GM18868 (cell line): Measurements from ENCODE around the gene FLACC1.
"Not testable (repeated sequence)": the region's sequence is repeated elsewhere in the genome, so short reads cannot be mapped to it uniquely, and the experiment has no call there.

ENCODE experiments used
- ATAC-seq: cut with Tn5 transposase; IDR thresholded peaks from one replicate; pipeline ENCODE4 v1.9.1; 2021; ENCODE audit warnings: mild to moderate bottlenecking, moderate library complexity; ENCODE audit not compliant: unreplicated experiment

The FLACC1 gene

DNA sequence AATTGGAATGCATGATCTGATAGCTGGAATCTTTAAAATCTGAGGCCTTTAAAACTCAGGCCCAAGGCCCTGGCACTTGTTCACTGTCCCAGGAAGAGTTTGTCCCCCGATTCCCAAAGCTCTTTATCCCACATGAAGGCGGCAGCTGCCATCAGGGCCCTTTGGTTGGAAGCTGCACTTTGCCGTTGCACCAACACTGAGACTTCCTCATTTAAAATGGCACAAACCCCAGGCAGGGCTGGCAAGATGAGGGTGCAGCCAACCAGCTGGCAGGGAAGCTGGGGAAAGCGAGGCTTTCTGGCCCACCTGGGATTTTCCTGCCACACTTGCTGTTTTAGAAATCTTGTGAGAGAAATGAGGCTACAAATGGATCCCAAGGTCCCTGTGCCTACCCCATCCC lies 6.3 kb downstream of the FLACC1 start:
- ATAC-seq: no peak

DNA sequence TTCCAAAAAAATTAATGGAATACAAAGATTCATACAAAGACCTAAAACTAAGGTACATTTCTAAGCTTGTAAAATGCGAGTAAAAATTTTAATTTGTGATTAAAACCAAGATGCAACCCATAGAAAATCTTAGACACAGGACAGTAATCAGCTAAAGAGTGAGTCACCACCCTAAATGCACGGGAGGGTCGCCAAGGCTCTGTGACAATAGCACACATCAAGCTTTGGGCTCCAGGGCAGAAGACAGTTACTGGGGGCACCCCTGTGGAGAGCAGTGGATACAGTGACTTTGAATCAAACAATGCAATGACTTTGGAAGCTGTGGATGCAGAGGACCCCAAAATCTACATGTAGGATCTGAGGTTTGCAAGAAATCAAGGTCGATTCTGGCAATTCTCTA lies 7.5 kb downstream of the FLACC1 start:
- no peak for ATAC-seq

DNA sequence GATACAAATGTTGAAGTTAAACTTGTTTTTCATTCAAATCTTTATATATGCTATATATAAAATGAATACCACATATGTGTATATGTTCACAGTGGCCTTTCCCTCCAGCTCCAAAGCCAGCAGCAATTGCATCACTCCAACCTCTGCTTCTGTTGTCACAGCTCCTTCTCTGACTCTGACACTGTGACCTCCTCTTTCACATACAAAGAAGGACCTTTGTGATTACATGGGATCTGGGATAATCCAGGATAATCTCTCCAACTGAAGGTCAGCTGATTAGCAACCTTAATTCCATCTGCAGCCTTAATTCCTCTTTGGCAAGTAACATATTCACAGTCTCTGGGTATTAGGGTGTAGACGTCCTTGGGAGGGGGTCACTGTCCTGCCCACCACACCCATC lies 8.4 kb downstream of the FLACC1 start:
- no peak for ATAC-seq

DNA sequence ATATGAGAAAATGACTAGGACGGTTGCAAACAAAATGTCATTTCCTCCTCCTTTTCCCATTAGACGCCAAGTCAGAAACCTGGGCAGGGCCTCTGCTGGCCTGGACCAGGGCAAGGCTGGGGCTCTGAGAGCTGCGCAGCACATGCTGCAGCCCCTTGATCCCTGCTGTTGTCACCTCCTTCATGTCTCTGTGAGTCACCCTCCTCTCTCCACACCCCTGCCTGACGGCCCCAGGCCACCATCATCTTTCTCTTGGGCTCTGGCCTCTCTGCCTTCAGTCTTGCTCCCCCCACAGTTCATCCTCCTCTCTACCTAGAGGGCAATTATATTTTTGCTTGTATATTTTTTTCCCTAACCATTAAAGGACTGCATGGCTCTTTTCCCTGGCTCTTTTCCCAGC lies 10.0 kb downstream of the FLACC1 start:
- no peak for ATAC-seq

DNA sequence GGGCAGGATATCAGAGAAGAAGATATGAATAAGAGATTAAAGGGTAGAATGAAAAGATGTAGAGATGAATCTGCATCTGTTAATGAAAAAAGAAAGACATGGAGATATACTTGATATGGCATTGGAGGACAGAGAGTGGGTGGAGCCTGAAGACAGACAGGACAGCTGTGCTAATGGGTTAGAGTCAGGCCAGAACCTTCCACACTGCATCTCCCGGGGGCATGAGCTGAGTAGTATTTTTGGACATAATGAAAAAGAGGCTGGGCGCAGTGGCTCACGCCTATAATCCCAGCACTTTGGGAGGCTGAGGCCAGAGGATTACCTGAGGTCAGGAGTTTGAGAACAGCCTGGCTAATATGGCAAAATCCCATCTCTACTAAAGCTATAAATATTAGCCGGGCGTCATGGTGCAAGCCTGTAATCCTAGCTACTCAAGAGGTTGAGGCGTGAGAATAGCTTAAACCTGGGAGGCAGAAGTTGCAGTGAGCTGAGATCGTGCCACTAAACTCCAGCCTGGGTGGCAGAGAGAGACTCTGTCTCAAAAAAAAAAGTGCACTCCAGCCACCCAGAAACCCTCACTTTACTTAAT lies 11.4 kb downstream of the FLACC1 start:
- no peak for ATAC-seq

DNA sequence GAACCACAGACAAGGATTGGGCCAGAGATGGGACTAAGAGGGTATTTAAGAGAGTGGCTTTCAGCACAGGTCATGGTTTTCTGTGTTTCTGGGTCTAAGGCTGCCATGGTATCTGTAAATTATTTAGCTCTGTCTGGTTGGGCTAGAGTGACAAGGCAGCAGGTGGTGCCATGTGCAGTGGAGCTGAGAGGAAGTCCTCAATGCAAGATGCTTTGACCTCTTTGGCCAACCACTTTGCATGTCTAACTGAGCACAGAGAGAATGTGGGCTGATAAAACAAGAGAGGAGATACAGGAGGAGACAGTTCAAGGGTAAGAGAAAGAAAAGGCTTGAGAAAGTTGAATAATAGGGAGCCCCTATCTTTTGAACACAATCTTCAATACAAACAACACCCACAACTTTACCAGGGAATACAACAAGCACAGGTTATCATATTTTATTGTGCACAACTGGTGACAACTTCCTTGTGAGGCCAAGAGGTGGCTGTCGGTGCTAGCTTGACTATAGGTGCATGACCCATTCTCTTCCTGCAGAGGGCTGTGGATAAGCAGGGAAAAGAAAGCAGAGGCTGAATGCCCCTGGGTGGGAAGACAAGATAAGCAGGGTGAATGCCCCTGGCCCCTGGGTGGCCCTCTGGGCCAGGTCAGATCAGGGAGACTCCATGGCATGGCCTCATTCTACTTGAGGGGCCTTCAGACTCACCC lies 12.3 kb downstream of the FLACC1 start:
- no peak for ATAC-seq

DNA sequence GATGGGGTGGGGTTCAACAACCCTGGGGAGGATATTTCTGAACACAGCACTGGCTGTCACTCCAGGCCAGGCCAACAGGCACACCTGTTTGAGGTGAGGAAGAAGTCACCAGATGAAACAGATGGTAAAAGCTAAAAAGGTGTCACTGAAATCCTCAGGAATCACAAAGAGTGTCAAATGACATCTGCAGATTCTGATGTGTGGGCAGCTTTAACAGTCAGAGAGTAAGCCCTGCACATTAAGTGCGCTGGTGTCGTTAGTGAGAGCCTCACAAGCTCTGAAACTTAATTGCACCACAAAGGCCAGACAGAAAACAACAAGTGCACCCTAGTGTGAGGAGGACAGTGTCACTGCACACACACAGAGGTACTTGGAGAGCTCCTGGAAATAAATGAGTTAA lies 13.6 kb downstream of the FLACC1 start:
- ATAC-seq: no peak

DNA sequence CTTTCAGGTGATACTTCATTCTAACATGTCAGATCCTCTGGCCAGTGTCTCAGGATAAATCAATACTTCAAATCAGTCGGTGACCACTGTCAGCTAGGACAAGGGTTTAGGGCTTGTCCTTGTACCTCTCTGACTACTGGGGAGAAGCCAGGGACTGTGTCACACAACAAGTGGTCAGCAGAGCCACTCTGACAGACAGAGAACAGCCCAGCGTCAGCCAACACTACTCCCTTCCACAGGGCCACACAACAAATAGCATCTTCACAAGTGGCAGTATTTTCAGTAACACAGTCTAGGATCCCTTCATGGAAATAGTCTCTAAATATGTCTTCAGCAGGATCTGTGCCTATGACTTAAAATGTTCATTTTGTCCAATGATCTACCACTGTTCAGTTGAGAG lies 14.2 kb downstream of the FLACC1 start:
- no peak for ATAC-seq

DNA sequence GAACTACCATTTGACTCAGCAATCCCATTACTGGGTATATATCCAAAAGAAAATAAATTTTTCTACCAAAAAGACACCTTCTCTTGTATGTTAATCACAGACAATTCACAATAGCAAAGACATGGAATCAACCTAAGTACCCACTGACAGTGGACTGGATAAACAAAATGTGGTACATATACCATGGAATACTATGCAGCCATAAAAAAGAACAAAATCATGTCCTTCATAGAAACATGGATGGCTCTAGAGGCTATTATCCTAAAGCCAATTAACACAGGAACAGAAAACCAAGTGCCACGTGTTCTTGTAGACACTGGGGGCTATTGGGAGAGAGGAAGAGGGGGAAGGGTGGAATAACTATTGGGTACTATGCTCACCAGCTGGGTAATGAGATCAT lies 27.7 kb downstream of the FLACC1 start:
- ATAC-seq: no peak

DNA sequence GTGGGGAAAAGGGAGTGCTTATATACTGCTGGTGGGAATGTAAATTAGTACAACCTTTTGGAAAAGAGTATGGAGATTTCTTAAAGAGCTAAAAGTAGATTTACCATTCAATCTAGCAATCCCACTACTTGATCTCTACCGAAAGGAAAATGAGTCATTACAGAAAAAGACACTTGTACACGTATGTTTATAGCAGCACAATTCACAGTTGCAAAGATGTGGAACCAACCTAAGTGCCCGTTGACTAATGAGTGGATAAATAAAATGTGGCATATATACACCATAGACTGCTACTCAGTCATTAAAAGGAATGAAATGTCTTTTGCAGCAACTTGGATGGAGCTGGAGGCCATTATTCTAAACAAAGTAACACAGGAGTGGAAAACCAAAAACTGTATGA lies 29.5 kb downstream of the FLACC1 start:
- ATAC-seq: no peak

DNA sequence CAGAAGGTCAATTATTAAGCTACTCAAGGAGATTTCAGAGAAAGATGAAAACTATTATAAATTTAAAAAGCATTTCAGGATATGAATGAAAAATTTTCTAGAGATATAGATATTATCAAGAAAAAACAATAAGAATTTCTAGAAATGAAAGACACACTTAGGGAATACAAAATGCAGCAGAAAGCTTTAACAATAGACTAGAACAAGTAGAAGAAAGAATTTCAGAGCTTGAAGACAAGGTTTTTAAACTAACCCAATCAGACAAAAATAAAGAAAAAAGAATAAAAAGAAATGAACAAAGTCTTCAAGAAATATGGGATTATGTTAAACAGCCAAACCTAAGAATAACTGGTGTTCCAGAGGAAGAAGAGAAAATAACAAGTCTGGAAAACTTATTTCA lies 34.4 kb downstream of the FLACC1 start:
- ATAC-seq: no peak

DNA sequence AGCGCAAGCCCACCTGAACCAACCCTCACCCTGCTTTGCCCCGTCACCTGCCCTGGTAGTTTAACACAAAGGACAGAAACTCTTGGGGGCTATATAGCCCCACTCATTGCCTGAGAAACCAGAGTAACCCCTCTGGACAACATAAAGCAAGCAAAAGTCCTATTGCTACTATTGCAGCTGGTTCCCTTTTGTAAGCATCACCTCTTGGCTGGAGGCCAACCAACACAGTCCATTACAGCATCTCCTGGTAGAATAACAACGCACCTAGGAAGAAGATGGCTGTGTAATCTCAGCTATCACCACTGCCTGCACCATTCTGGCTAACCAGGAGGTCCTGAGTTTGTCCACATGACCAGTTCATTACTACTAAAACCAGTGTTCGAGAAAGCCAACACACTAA lies 36.4 kb downstream of the FLACC1 start:
- no peak for ATAC-seq

DNA sequence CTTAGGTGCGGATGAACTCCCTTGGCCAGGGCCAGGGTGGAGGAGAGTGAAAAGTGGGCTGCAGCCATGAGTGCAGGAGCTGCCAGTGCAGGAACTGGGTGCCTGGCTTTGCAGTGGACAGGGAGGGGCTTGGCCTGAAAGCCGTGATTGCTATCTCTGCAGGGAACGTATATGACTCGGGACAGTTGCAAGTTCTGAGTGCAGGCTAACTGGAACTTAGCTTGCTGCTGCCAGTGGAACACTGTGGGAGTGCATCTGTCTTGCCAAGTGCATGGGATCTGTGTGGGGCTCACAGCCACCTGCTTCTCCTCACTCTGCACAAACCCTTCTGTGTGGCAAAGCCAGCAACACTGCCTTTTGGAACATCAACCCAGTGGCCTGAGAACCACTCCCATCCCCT lies 36.9 kb downstream of the FLACC1 start:
- ATAC-seq: no peak

DNA sequence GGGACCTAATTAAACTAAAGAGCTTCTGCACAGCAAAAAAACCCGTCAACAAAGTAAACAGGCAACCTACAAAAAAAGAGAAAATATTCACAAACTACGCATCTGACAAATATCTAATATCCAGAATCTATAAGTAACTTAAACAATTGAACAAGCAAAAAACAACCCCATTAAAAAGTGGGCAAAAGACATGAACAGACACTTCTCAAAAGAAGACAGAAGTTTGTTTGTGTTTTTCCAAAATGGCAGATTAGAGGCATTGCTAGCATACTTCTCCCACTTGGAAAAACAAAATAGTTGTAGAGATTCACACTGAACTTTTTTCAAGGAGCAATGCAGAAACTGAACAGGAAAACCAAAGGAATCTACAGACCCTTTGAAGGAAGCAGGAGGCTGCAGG lies 37.6 kb downstream of the FLACC1 start:
- ATAC-seq: no peak

DNA sequence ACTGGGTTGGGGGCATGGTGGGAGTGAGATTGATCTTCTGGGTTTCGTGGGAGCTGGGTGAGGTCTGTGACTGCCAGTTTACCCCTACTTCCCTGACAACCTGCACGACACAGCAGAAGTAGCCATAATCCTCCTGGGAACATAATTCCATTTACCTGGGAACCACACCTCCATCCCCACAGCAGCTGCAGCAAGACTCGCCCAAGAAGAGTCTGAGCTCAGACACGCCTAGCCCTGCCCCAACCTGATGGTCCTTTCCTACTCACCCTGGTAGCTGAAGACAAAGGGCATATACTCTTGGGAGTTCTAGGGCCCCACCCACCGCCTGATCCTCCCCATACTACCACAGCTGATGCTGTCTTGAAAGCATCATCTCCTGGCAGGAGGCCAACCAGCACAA lies 43.8 kb downstream of the FLACC1 start:
- no peak for ATAC-seq

DNA sequence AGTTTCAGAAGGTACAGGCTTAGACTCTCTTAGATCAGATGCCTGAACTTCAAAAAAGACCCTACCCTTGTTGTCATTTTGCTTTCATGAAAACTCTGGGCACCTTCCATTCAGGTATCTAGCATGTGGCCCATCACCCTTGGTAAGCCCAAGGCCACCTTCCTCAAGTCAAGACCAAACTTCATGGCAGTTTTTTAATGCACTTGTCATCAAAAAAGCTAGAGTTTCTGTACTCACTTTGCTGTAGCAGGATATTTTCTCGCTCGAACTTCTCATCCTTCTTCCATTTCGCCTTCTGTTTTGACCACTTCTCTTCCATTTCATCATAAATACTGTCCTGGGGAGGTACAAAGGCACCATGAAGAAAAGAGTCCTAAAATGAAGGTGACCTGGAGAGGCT lies 48.2 kb downstream of the FLACC1 start:
- no peak for ATAC-seq

DNA sequence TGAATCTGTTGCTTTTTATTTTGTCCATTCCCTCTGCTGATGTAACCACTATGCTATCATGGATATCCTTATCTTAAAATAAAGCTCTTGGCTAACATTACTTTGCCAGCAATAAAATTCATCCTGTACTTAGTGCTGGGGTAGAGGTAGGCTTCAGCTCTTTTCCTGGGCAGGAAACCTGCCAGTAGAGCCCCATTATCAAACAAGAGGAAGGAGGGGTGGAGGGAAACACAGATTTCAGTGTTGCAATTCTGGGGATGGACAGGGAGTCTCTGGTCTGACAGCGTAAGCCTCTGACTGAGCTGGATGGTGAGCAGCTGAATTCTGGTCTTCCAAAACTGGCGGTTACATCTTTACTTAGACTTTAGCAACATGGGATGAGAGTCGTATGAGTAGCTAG lies 49.3 kb downstream of the FLACC1 start:
- no peak for ATAC-seq

DNA sequence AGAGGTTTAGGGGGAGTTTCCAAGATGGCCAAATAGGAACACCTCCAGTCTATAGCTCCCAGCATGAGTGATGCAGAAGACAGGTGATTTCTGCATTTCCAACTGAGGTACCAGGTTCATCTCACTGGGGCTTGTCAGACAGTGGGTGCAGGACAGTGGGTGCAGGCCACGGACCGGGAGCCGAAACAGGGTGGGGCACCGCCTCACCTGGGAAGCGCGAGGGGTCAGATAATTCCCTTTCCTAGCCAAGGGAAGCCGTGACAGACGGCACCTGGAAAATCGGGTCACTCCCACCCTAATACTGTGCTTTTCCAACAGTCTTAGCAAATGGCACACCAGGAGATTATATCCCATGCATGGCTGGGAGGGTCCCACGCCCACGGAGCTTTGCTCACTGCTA lies 57.2 kb downstream of the FLACC1 start:
- not testable (repeated sequence) for ATAC-seq

DNA sequence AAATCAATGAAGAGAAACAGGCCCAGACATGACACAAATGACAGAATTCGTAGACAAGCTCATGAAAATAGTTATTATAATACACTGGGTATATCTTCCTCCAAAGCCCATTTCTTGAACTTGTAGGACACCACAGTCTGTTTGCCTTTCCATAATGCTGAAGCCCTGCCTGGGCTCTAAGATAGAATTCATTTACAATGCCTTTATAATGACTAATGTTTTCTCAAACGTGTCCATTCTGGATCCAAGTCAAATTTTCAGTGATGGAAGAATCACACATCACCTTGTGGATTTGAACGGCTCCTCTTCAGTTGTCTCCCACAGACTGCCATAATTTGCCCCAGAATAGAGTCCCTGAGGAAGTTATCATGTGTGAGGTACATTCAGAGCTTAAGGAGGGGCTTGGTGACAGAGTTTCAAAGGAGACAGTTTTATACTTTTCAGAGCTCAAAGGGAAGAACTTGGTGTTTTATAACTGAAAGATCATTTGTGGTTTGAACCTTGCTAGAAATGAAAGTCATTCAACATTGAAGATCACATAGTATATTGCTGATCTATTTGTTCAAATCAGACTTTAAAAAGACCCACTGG lies 58.6 kb downstream of the FLACC1 start:
- no peak for ATAC-seq

DNA sequence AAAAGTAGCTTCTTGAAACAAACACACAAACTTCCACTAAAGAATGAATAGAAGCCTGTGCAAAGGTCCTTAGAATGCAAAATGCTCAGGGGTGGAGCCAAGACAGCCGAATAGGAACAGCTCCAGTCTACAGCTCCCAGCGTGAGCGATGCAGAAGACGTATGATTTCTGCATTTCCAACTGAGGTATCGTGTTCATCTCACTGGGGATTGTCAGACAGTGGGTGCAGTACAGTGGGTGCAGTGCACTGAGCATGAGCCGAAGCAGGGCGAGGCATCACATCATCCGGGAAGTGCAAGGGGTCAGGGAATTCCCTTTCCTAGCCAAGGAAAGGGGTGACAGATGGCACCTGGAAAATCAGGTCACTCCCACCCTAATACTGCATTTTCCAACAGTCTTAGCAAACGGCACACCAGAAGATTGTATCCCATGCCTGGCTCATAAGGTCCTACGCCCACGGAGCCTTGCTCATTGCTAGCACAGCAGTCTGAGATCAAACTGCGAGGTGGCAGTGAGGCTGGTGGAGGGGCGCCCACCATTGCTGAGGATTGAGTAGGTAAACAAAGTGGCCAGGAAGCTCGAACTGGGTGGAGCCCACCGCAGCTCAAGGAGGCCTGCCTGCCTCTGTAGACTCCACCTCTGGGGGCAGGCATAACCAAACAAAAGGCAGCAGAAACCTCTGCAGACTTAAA lies 66.5 kb downstream of the FLACC1 start:
- not testable (repeated sequence) for ATAC-seq

DNA sequence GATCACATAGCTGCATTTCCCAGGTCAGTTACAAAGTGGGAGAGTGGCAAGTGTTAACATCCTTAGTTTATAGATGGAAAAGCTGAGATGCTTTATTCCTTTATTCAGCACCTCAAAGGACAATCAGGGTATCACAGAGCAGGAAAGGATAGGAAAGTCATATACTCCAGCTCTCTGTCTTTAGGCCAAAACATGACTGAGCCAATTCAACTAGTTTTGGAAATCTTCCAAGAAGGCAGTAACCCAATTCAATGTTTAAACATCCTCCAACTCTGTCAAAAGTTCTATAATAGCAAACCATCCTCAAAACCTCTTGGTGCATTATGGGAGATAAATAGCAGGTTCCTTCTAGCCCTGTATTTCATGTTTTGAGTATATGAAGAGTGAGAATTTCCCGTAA lies 71.6 kb downstream of the FLACC1 start:
- no peak for ATAC-seq
